Astrocyte (in vitro differentiated cells and primary cell): ENCODE results near the gene CNKSR3.

Source experiments
- CTCF ChIP-seq: IDR thresholded peaks from 2 replicates; pipeline ENCODE4 v1.5.1; 2011; ENCODE audit warnings: low read depth, mild to moderate bottlenecking, inconsistent platforms, low read length, moderate library complexity; ENCODE audit not compliant: insufficient read depth
- EZH2 ChIP-seq: IDR thresholded peaks from 2 replicates; pipeline ENCODE4 v1.6.1; 2012; ENCODE audit warnings: mild to moderate bottlenecking, low read length, inconsistent platforms; ENCODE audit not compliant: insufficient read depth

DNA sequence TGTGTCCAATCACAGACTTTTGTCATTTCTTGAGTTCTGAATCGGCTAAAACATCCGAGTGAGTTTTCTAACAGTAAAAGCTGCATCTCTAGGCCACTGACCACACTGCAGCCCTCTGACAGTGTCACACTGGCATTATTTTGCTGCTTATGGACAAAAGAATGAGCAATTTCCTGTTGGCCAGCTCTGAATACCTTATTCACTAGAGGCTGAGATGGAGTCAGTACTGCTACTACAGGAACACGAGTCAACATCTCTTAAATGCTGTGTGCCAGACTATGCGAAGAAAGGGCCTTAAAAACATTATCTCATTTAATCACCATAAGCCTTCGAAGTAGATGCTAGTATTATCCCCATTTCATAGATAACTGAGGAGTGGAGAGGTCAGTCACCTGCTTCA lies 111.4 kb downstream of the CNKSR3 start:
- TF ChIP-seq EZH2 = no peak
- TF ChIP-seq CTCF = no peak
